PC-9 (cell line): ENCODE measurements around the gene OTULINL. TPM values are rescaled to one million over a fixed set of nuclear protein-coding genes. Genes with fewer than 3 reads are reported as not detected.

Experiments used
- BruUV-seq: library from RNA; stranded (reverse); fragments of 400-500 nt; replicated peaks from 2 replicates; lab custom pipeline; 2021; lab: Mats Ljungman, UMichigan
- CTCF ChIA-PET: fragments of 300-600 bp; sonication (Branson Sonifier 250); formaldehyde crosslinking; loops from one replicate; lab custom pipeline; 2022; ENCODE audit warnings: antibody characterized with exemption; lab: Charles Lee
- POLR2A ChIA-PET: fragments of 300-600 bp; sonication (Branson Sonifier 250); formaldehyde crosslinking; loops from one replicate; lab custom pipeline; 2022; ENCODE audit warnings: antibody characterized with exemption; ENCODE audit not compliant: unreplicated experiment; lab: Charles Lee
- DNase-seq, 2 experiments: peaks; one replicate each; pipeline versions ENCODE4 v3.0.0 to v3.0.0-alpha.2; 2015 to 2022; ENCODE audit warnings: mixed read lengths in 1 of 2
- H2AFZ ChIP-seq: fragments of 200-600 bp; sonication (generic); 2 replicates; pipeline ENCODE4 v1.8.1; 2017; ENCODE audit warnings: antibody characterized with exemption
- H3F3A ChIP-seq: fragments of 200-600 bp; sonication (generic); 2 replicates; pipeline ENCODE4 v1.8.1; 2017; ENCODE audit warnings: antibody characterized with exemption, mild to moderate bottlenecking, low read depth; ENCODE audit not compliant: insufficient read depth
- H3K27ac ChIP-seq: fragments of 200-600 bp; sonication (generic); 2 replicates; pipeline ENCODE4 v1.6.1; 2016; ENCODE audit warnings: mixed run types
- H3K27me3 ChIP-seq: fragments of 200-600 bp; sonication (generic); 2 replicates; pipeline ENCODE4 v1.6.1; 2016; ENCODE audit warnings: low read depth, mixed run types; ENCODE audit not compliant: insufficient read depth
- H3K36me3 ChIP-seq: fragments of 200-600 bp; sonication (generic); 2 replicates; pipeline ENCODE4 v1.6.1; 2016; ENCODE audit warnings: low read depth, mixed run types
- H3K4me1 ChIP-seq: fragments of 200-600 bp; sonication (generic); replicated peaks from 2 replicates; pipeline ENCODE4 v1.6.1; 2016; ENCODE audit warnings: mixed run types; ENCODE audit not compliant: insufficient read depth
- H3K4me2 ChIP-seq: fragments of 200-600 bp; sonication (generic); 2 replicates; pipeline ENCODE4 v1.6.1; 2017; ENCODE audit warnings: mixed run types
- H3K4me3 ChIP-seq: fragments of 200-600 bp; sonication (generic); 2 replicates; pipeline ENCODE4 v1.6.1; 2016; ENCODE audit warnings: mixed run types
- H3K79me2 ChIP-seq: fragments of 200-600 bp; sonication (generic); 2 replicates; pipeline ENCODE4 v1.6.1; 2017; ENCODE audit warnings: low read depth, mixed run types
- H3K9me2 ChIP-seq: fragments of 200-600 bp; sonication (generic); 2 replicates; pipeline ENCODE4 v1.8.1; 2017; ENCODE audit warnings: mild to moderate bottlenecking; ENCODE audit not compliant: insufficient read depth
- H3K9me3 ChIP-seq: fragments of 200-600 bp; sonication (generic); 2 replicates; pipeline ENCODE4 v1.8.1; 2016; ENCODE audit warnings: low read depth; ENCODE audit not compliant: insufficient read depth
- H4K20me1 ChIP-seq: fragments of 200-600 bp; sonication (generic); 2 replicates; pipeline ENCODE4 v1.8.1; 2017; ENCODE audit not compliant: insufficient read depth
- CTCF ChIP-seq: fragments of 200-600 bp; sonication (generic); conservative IDR thresholded peaks from 2 replicates; pipeline ENCODE4 v1.6.1; 2017; ENCODE audit warnings: mixed run types, antibody characterized with exemption, mild to moderate bottlenecking, moderate library complexity
- EZH2 ChIP-seq: fragments of 200-600 bp; sonication (generic); IDR thresholded peaks from 2 replicates; pipeline ENCODE4 v1.8.0; 2017; ENCODE audit warnings: antibody characterized with exemption, low read depth
- intact Hi-C: fragments of 100-400 bp; cut with micrococcal nuclease; formaldehyde crosslinking; loops from one replicate; pipeline ENCODE4 v1.10.0; 2022; ENCODE audit not compliant: unreplicated experiment
- total RNA-seq: library from RNA; stranded (reverse); gene quantifications from 2 replicates; pipeline ENCODE4 v1.2.3, GENCODE V29; 2021

The OTULINL gene
- total RNA-seq, 1 experiment from 2014 or later: 4.1 TPM

- Histone ChIP-seq H2AFZ (no peak overlapping the region), H3K4me2 (no peak overlapping the region), H3K27me3 (no peaks in the 10 kb centered on the region), H3K9me2 (0 out of 2 replicates have a peak, but pooled peaks cover 3% of the 10 kb centered on the region), H3K27ac (no peak overlapping the region), H3K4me3 (no peak overlapping the region), H3K4me1 (peaks cover 13% of the 10 kb centered on the region), H3K9me3 (no peaks in the 10 kb centered on the region), H3K79me2 (no peaks in the 10 kb centered on the region), H3F3A (no peaks in the 10 kb centered on the region), H3K36me3 (no peaks in the 10 kb centered on the region), H4K20me1 (no peaks in the 10 kb centered on the region)
- ChIA-PET POLR2A (no interaction called here), CTCF (no interaction called here)
- BruUV-seq: no TSS peak
- no peak for TF ChIP-seq EZH2
- no peak for TF ChIP-seq CTCF
- DNase-seq: no peak
- intact Hi-C loops: no loop called here
Measured at GRCh38 chr5:14571901-14572300, 9.7 kb upstream of the OTULINL start.

GRCh38 chr5:14572385-14572784, 9.2 kb upstream of the OTULINL start:
- Histone ChIP-seq H3K4me3 (no peak overlapping the region), H3K4me1 (peaks cover 13% of the 10 kb centered on the region), H2AFZ (no peak overlapping the region), H3K4me2 (no peak overlapping the region), H4K20me1 (no peaks in the 10 kb centered on the region), H3K27ac (no peak overlapping the region), H3K9me2 (0 out of 2 replicates have a peak, but pooled peaks cover 3% of the 10 kb centered on the region), H3F3A (no peaks in the 10 kb centered on the region), H3K36me3 (no peaks in the 10 kb centered on the region), H3K9me3 (no peaks in the 10 kb centered on the region), H3K27me3 (no peaks in the 10 kb centered on the region), H3K79me2 (no peaks in the 10 kb centered on the region)
- no peak for DNase-seq
- CTCF ChIA-PET: no interaction called here
- POLR2A ChIA-PET: no interaction called here
- intact Hi-C loops: no loop called here
- BruUV-seq: no TSS peak
- TF ChIP-seq EZH2 (no peak), CTCF (no peak)

GRCh38 chr5:14572836-14573235, 8.8 kb upstream of the OTULINL start:
- Histone ChIP-seq H2AFZ (no peak overlapping the region), H3K4me1 (peaks cover 13% of the 10 kb centered on the region), H3K9me3 (no peaks in the 10 kb centered on the region), H3K79me2 (no peaks in the 10 kb centered on the region), H4K20me1 (no peaks in the 10 kb centered on the region), H3K9me2 (0 out of 2 replicates have a peak, but pooled peaks cover 3% of the 10 kb centered on the region), H3K36me3 (no peaks in the 10 kb centered on the region), H3K4me2 (no peak overlapping the region), H3K4me3 (no peak overlapping the region), H3K27me3 (no peaks in the 10 kb centered on the region), H3F3A (no peaks in the 10 kb centered on the region), H3K27ac (no peak overlapping the region)
- DNase-seq: no peak
- BruUV-seq: no TSS peak
- CTCF ChIA-PET: no interaction called here
- intact Hi-C loops: no loop called here
- POLR2A ChIA-PET: no interaction called here
- TF ChIP-seq EZH2: no peak
- no peak for TF ChIP-seq CTCF
